Stimulated activated CD8-positive, alpha-beta memory T cell treated with anti-CD3 and anti-CD28 coated beads, Interleukin-12 subunit alpha, Interleukin-12 subunit beta, amount 100 ng/mL, for 24 hours (primary cell): ENCODE results near the gene ACADSB.

Source experiments
- DNase-seq: peaks from one replicate; pipeline ENCODE4 v3.0.0-alpha.2; 2020; ENCODE audit errors: extremely low read depth

The ACADSB gene

DNA sequence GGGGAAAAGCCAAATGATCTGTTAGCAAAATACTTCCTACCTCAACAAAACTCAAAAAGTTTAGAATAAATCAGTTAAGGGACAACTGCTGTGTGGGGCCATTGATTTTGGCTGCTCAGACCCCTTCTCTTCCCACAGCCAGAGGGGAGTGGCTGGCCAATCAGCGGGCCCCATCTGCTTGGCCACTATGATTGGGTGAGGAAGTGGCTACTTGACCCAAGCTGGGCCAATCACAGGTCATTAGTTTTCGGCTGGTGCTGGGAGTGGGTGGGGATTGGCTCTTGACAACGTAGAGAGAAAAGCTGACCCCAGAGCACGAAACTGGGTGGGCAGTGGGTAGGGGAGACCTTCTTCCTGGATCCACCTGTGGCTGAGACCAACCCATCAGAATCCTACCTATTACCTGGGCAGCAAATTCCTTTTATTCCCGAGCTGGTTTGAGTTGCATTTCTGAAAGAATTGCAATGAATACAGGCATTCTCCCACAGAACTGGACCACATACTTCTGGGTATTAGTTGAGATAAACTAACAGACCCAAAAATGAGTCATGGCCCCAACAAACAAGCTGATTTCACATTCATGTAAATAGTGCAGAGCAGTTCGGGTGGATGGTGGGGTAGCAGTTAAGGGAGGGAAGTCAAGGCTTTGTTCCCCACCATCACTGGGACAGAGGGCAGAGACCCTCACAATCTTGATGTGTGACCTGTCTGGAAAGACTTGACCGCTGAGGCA is 91.4 kb downstream of the ACADSB start:
- DNase-seq = no peak

DNA sequence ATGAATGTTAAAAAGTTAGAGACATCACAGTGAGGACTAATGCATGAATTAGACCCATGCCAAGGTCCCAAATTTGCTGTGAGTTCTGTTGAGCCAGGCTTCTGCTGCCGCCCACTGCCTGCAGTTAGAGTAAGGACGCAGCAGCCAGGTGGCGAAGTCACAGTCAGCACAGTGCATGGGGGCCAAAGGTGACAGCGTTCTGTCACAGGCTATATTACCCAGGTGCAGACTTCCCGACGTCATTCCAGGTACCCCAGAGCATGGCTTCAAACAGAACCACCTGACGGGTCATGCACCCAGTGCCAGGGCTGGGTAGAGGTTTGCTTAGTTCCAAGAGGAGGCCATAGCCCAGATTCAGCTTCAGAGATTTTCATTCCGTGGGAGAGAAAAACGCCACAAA is 93.1 kb downstream of the ACADSB start:
- DNase-seq = no peak

DNA sequence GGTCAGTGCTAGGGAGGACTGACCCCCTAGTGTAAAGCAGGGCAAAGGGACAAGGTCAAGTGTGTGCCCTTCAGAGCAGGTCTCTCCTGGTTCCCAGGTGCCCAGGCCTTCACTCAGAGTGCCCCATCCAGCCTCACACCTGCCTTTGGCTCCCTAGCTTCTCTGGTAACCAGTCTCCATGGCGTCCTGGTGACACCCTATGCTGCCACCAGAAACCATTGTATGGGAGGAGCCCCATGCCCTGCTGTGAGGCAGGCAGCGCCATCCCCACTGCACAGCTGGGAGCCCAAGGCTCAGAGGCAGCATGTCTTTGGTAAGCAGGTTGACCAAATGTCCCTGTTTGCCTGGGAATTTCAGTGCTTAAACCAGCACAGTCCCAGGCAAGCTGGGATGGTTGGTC is 93.9 kb downstream of the ACADSB start:
- no peak for DNase-seq

DNA sequence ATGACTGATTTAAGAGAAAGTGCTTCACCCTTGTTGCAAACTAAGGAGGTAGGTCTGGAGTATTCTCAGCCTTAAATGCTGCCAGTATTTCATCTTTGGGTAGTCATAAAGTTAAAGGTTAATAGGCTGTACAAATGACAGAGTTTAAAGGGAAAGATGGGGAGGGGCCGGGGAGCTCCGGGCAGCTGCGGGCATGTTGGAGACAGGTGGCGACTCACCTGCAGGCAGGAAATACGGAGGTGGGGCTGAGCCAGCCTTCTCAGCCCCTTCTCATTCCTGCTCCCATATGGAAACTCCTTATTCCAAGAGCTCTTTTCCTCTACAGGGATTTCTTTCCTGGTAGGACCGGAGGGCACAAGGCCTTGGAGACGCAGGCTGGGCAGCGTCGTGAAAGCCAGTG is 95.1 kb downstream of the ACADSB start:
- DNase-seq = no peak
